Testis (tissue), 5 donors: ENCODE measurements around the gene BET1. TPM values are rescaled to one million over a fixed set of nuclear protein-coding genes. Genes with fewer than 3 reads are reported as not detected.

Source experiments
- DNase-seq: peaks from one replicate; pipeline ENCODE4 v3.0.0-alpha.2; 2019
- H3K27ac ChIP-seq, 2 donors: fragments of 200-600 bp; sonication (generic); one replicate each; pipeline ENCODE4 v1.5.1; 2019
- H3K27me3 ChIP-seq: fragments of 200-600 bp; sonication (generic); one replicate; pipeline ENCODE4 v1.5.1; 2019
- H3K36me3 ChIP-seq: fragments of 200-600 bp; sonication (generic); one replicate; pipeline ENCODE4 v1.5.1; 2017; ENCODE audit warnings: low read depth; ENCODE audit errors: missing control alignments
- H3K4me1 ChIP-seq: fragments of 200-600 bp; sonication (generic); one replicate; pipeline ENCODE4 v1.5.1; 2019
- H3K4me3 ChIP-seq, 2 donors: fragments of 200-600 bp; sonication (generic); one replicate each; pipeline ENCODE4 v1.5.1; 2017 to 2019
- H3K9me3 ChIP-seq: fragments of 200-600 bp; sonication (generic); one replicate; pipeline ENCODE4 v1.5.1; 2017
- CTCF ChIP-seq, 3 experiments: fragments of 450-650 bp in 2 of 3; fragments of 200-600 bp in 1 of 3; sonication (generic) in 1 of 3; IDR thresholded peaks; one replicate each; pipeline ENCODE4 v1.5.1; 2016 to 2019; ENCODE audit warnings: antibody characterized with exemption in 3 of 3, mild to moderate bottlenecking in 2 of 3, moderate library complexity in 1 of 3
- POLR2A ChIP-seq: fragments of 450-650 bp; IDR thresholded peaks from one replicate; pipeline ENCODE4 v1.6.1; 2017; ENCODE audit warnings: antibody characterized with exemption, mild to moderate bottlenecking, moderate library complexity
- WGBS, 2 donors: methylation state at CpG; one replicate each; pipeline ENCODE4 v1.1.5; 2018; 5-methylcytosine and 5-hydroxymethylcytosine counted together
- intact Hi-C: fragments of 100-400 bp; cut with DNase I; formaldehyde crosslinking; loops from one replicate; pipeline ENCODE4 v1.15.1; 2023; ENCODE audit warnings: low total_unique reads
- long read RNA-seq, 2 donors: transcript quantifications; one replicate each; lab custom pipeline, GENCODE V29; 2026
- polyA plus RNA-seq: library from polyadenylated mRNA; stranded (reverse); fragments of 350-450 nt; fragmentation: Illumina TruSeq; extraction: RNeasy Lipid Tissue Mini Kit (QIAGEN cat#74804); gene quantifications from one replicate; pipeline ENCODE4 v1.2.3, GENCODE V29; 2014; ENCODE audit warnings: low read depth, low replicate concordance; ENCODE audit not compliant: insufficient read depth
- total RNA-seq, 2 donors: library from RNA; depleted of rRNA; stranded (reverse); fragments of >200 nt; gene quantifications; one replicate each; pipeline ENCODE4 v1.2.3, GENCODE V29; 2016

BET1 gene
- total RNA-seq (10 to 100 TPM; 19.4 to 28.3 TPM), polyA plus RNA-seq (23.6 TPM)
- long read RNA-seq, donor 1, transcript BET1-201 (4 exons, 1,504 nt), result major isoform, 60 of 70 reads
- long read RNA-seq, donor 1, transcript BET1-204 (3 exons, 601 nt), result minor isoform, 9 of 70 reads
- long read RNA-seq, donor 1, partial matches to known transcripts, result 0 of 70 reads
- long read RNA-seq, donor 1, other reads (novel, unspliced or antisense), result 0 of 70 reads
- long read RNA-seq, donor 2, transcript BET1-204 (3 exons, 601 nt), result minor isoform, 7 of 28 reads
- long read RNA-seq, donor 2, transcript BET1-201 (4 exons, 1,504 nt), result major isoform, 21 of 28 reads
- long read RNA-seq, donor 2, partial matches to known transcripts, result 0 of 28 reads
- long read RNA-seq, donor 2, other reads (novel, unspliced or antisense), result 0 of 28 reads

- TF ChIP-seq POLR2A (no peak), CTCF (IDR thresholded peaks at IDR 0.05) (no peak)
- no peaks in the 10 kb centered on the region for H3K9me3 ChIP-seq
- DNase-seq, result peak; percentile 98
- peak within 1 kb of the TSS; percentile 81 to 91 for H3K4me3 ChIP-seq
- H3K27me3 ChIP-seq, result no peaks in the 10 kb centered on the region
- intact Hi-C loops, result no loop called here
- H3K36me3 ChIP-seq, result no peaks in the 10 kb centered on the region
- peak within 1 kb of the TSS; percentile 73 to 88 for H3K27ac ChIP-seq
- H3K4me1 ChIP-seq, result peaks cover 8% of the 10 kb centered on the region
- 0% methylated on average over 43 to 47 of the region's 47 CpGs for WGBS, 2 donors
These were observed at the start of gene BET1 for GRCh38 chr7:94004024-94004951. BET1 (minus strand) TSS chr7:94004355; CDS start chr7:94004216, 139 bp downstream.

- intact Hi-C loops, result no loop called here
- H3K4me1 ChIP-seq, result no peaks in the 10 kb centered on the region
- no peak for TF ChIP-seq CTCF (IDR thresholded peaks at IDR 0.05)
- no peak for TF ChIP-seq POLR2A
- no peaks in the 10 kb centered on the region for H3K9me3 ChIP-seq
- no peak overlapping the region for H3K4me3 ChIP-seq
- no peaks in the 10 kb centered on the region for H3K36me3 ChIP-seq
- WGBS, 2 donors, result 55 to 89% methylated on average over 2 of the region's 2 CpGs
- no peak overlapping the region for H3K27ac ChIP-seq
- no peaks in the 10 kb centered on the region for H3K27me3 ChIP-seq
- no peak for DNase-seq
These were observed 49.4 kb upstream of the BET1 start for GRCh38 chr7:94053532-94053931.

- 46 to 55% methylated on average over 5 of the region's 5 CpGs for WGBS, 2 donors
- Histone ChIP-seq H3K4me3 (no peak overlapping the region), H3K4me1 (no peaks in the 10 kb centered on the region), H3K27me3 (no peaks in the 10 kb centered on the region), H3K36me3 (no peaks in the 10 kb centered on the region), H3K27ac (no peak overlapping the region), H3K9me3 (no peaks in the 10 kb centered on the region)
- TF ChIP-seq POLR2A (no peak), CTCF (IDR thresholded peaks at IDR 0.05) (no peak)
- intact Hi-C loops, result no loop called here
- DNase-seq, result no peak
These were observed 48.4 kb upstream of the BET1 start for GRCh38 chr7:94052398-94053180.

- intact Hi-C loops, result no loop called here
- H3K36me3 ChIP-seq, result no peaks in the 10 kb centered on the region
- no peaks in the 10 kb centered on the region for H3K4me1 ChIP-seq
- no peaks in the 10 kb centered on the region for H3K9me3 ChIP-seq
- no peak for DNase-seq
- no peak overlapping the region for H3K27ac ChIP-seq
- no peaks in the 10 kb centered on the region for H3K27me3 ChIP-seq
- TF ChIP-seq POLR2A (no peak), CTCF (IDR thresholded peaks at IDR 0.05) (no peak)
- 82 to 93% methylated on average over 4 of the region's 4 CpGs for WGBS, 2 donors
- no peak overlapping the region for H3K4me3 ChIP-seq
These were observed 45.9 kb upstream of the BET1 start for GRCh38 chr7:94050046-94050445.
